Neuron (in vitro differentiated cells): ENCODE results near the gene FBXO30.
A peak's percentile ranks its signal among the peaks of the same experiment; 100 is the strongest.

Experiments
- H2AFZ ChIP-seq: one replicate; pipeline ENCODE4 v1.6.1; 2013; ENCODE audit warnings: low read depth, mild to moderate bottlenecking, inconsistent platforms, low read length, moderate library complexity
- H3K27me3 ChIP-seq: one replicate; pipeline ENCODE4 v1.6.1; 2013; ENCODE audit warnings: low read length; ENCODE audit not compliant: insufficient read depth
- H3K36me3 ChIP-seq: one replicate; pipeline ENCODE4 v1.6.1; 2013; ENCODE audit warnings: low read length; ENCODE audit not compliant: insufficient read depth
- H3K4me1 ChIP-seq: one replicate; pipeline ENCODE4 v1.6.1; 2013; ENCODE audit warnings: low read length; ENCODE audit not compliant: insufficient read depth
- H3K4me3 ChIP-seq: 2 replicates; pipeline ENCODE4 v1.5.1; 2013; ENCODE audit warnings: mild to moderate bottlenecking, low read length, moderate library complexity
- H3K9me3 ChIP-seq: one replicate; pipeline ENCODE4 v1.6.1; 2013; ENCODE audit warnings: low read length

The FBXO30 gene

GRCh38 chr6:145765449-145765848, 49.1 kb downstream of the FBXO30 start:
- no peaks in the 10 kb centered on the region for H3K27me3 ChIP-seq
- no peaks in the 10 kb centered on the region for H3K4me1 ChIP-seq
- H3K36me3 ChIP-seq = no peaks in the 10 kb centered on the region
- H2AFZ ChIP-seq = no peak overlapping the region
- no peak overlapping the region for H3K4me3 ChIP-seq
- H3K9me3 ChIP-seq = no peaks in the 10 kb centered on the region

- Histone ChIP-seq H3K4me1 (peaks cover 3% of the 10 kb centered on the region), H2AFZ (no peak overlapping the region), H3K36me3 (no peaks in the 10 kb centered on the region), H3K4me3 (no peak overlapping the region), H3K27me3 (no peaks in the 10 kb centered on the region), H3K9me3 (no peaks in the 10 kb centered on the region)
Observed at GRCh38 chr6:145763742-145764141, 50.9 kb downstream of the FBXO30 start.

DNA sequence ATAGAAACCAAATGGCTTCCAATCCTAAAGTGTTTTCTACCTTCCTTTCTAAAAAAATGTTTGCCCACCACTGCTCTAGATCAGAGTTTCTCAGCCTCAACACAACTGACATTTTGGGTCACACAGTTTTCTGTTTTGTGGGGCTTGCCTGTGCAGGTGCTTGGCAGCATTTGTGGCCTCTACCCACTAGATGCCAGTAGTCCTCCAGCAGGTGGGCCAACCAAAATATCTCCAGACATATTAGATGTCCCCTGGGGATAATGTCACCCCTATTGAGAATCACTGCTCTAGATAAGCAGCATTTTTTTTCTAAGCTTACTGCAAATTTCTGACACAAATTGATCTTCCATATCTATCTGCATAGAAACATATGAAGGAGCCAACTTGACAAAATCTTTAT, 53.0 kb downstream of the FBXO30 start:
- Histone ChIP-seq H3K4me1 (peaks cover 10% of the 10 kb centered on the region), H3K4me3 (no peak overlapping the region), H3K36me3 (no peaks in the 10 kb centered on the region), H3K27me3 (no peaks in the 10 kb centered on the region), H2AFZ (no peak overlapping the region), H3K9me3 (no peaks in the 10 kb centered on the region)

- peak overlapping the region; percentile 13 for H2AFZ ChIP-seq
- H3K36me3 ChIP-seq = no peaks in the 10 kb centered on the region
- no peaks in the 10 kb centered on the region for H3K9me3 ChIP-seq
- H3K4me3 ChIP-seq = no peak overlapping the region
- no peaks in the 10 kb centered on the region for H3K27me3 ChIP-seq
- H3K4me1 ChIP-seq = peaks cover 10% of the 10 kb centered on the region
Observed at GRCh38 chr6:145758113-145758512, 56.5 kb downstream of the FBXO30 start.

DNA sequence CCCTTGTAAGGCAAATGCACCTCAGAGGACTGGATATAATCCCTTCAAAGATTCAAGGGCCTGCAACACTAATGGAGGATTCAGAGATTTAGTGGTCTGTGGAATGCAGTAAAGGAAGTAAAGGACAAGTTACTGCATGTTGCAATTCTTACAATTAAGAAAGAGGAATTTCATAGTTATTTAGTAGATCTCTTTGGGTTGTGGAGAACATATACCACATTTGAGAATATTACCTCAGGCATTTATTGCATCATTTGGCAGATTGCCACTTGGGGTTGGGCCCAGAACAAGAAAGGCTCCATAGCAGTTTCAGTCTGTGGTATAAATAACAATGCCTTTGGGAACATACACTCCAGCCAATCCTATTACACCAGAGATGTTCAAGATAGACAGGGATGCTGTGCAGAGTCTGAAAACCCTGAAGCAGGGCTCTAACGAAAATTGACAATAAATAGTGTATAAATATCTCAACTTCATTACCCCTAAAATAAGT, 58.4 kb downstream of the FBXO30 start:
- Histone ChIP-seq H3K9me3 (no peaks in the 10 kb centered on the region), H3K36me3 (no peaks in the 10 kb centered on the region), H3K4me3 (no peak overlapping the region), H2AFZ (no peak overlapping the region), H3K27me3 (no peaks in the 10 kb centered on the region), H3K4me1 (peaks cover 13% of the 10 kb centered on the region)

DNA sequence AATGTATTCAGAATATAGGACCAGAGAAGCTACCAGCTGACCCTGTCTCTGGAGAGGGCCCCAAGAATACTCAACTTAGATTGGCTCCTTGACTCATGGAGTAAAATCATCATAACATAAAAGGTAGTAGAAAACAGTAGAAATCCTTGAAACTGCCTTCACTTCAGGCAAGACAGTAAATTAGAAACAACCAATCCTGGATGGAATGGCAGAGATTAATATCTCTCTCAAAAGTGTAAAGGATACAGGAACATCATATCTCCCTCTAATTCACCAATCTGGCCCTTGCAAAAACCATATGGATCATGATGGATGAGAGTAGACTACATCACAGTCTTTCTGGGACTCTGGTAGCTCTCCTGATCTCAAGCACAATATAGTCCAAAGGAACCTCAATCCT, 58.9 kb downstream of the FBXO30 start:
- Histone ChIP-seq H3K4me3 (no peak overlapping the region), H3K36me3 (no peaks in the 10 kb centered on the region), H3K4me1 (peaks cover 13% of the 10 kb centered on the region), H2AFZ (no peak overlapping the region), H3K9me3 (no peaks in the 10 kb centered on the region), H3K27me3 (no peaks in the 10 kb centered on the region)

DNA sequence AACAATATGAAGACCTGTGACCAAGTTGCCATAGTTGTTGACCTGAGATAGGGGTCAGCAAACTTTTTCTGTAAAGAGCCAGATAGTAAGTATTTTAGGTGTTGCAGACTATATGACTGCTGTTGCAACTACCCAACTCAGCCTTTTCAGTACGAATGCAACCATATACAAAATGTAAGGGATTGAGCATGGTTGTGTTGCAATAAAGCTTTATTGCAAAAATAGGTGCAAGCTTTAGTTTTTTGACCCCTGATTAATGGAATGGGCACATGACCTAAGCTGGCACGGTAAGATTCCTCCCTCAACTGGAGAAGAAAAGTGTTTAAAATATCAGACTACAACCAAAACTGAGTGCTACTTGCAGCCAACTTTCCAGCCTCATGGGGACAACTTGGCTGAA, 62.0 kb downstream of the FBXO30 start:
- Histone ChIP-seq H3K4me1 (peaks cover 9% of the 10 kb centered on the region), H3K9me3 (no peaks in the 10 kb centered on the region), H3K36me3 (no peaks in the 10 kb centered on the region), H3K4me3 (no peak overlapping the region), H3K27me3 (no peaks in the 10 kb centered on the region), H2AFZ (no peak overlapping the region)

- Histone ChIP-seq H3K9me3 (peaks cover 3% of the 10 kb centered on the region), H3K36me3 (no peaks in the 10 kb centered on the region), H3K4me3 (no peak overlapping the region), H2AFZ (no peak overlapping the region), H3K27me3 (no peaks in the 10 kb centered on the region), H3K4me1 (peaks cover 9% of the 10 kb centered on the region)
Observed at GRCh38 chr6:145749632-145750031, 65.0 kb downstream of the FBXO30 start.

DNA sequence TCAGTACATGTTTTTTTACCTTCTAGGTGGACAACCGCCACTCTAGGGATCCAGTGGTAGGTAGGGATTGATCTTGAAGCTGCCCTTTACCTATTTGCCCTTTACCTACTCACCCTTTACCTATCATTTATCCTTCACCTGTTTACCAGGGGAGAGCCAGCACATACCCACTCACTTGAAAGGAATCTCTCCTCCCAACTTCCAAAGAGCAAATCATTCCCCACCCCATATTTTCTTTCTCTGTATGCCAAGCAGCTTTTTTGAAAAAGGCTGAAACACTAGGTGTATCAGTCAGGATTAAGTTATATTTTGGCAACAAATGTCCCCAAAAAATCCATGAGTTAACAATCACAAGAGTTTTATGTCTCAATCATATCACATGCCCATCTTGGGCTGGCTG, 68.7 kb downstream of the FBXO30 start:
- no peaks in the 10 kb centered on the region for H3K27me3 ChIP-seq
- no peak overlapping the region for H2AFZ ChIP-seq
- peaks cover 6% of the 10 kb centered on the region for H3K4me1 ChIP-seq
- H3K9me3 ChIP-seq = peaks cover 3% of the 10 kb centered on the region
- no peak overlapping the region for H3K4me3 ChIP-seq
- no peaks in the 10 kb centered on the region for H3K36me3 ChIP-seq

- H2AFZ ChIP-seq = no peak overlapping the region
- H3K27me3 ChIP-seq = no peaks in the 10 kb centered on the region
- no peaks in the 10 kb centered on the region for H3K36me3 ChIP-seq
- H3K4me1 ChIP-seq = peaks cover 4% of the 10 kb centered on the region
- H3K4me3 ChIP-seq = no peak overlapping the region
- H3K9me3 ChIP-seq = peaks cover 3% of the 10 kb centered on the region
Observed at GRCh38 chr6:145744619-145745018, 70.0 kb downstream of the FBXO30 start.
